Left ventricle myocardium superior (tissue), 1 donor: Measurements from ENCODE around the gene TSPAN5. TPM values are rescaled to one million over a fixed set of nuclear protein-coding genes. Genes with fewer than 3 reads are reported as not detected.
"Not testable (repeated sequence)": the region's sequence is repeated elsewhere in the genome, so short reads cannot be mapped to it uniquely, and the experiment has no call there.

Experiments
- ATAC-seq: fragments of 200-7000 bp; cut with Tn5 transposase; one replicate; pipeline ENCODE4 v1.9.1; 2020; ENCODE audit warnings: mild to moderate bottlenecking, moderate library complexity
- DNase-seq: peaks from one replicate; pipeline ENCODE4 v3.0.0-alpha.2; 2020
- intact Hi-C: fragments of 100-400 bp; cut with micrococcal nuclease; formaldehyde crosslinking; loops from one replicate; pipeline ENCODE4 v1.11.0; 2022
- long read RNA-seq: library from polyadenylated mRNA; unstranded; transcript quantifications from one replicate; pipeline ENCODE4 v2.0.0, GENCODE V29; 2021
- total RNA-seq: library from RNA; stranded (reverse); fragmentation: NEBNext Ultra II Directional; extraction: Animal tissue kit (Norgen Biotek cat#: 25700); gene quantifications from one replicate; pipeline ENCODE4 v1.2.1, GENCODE V29; 2021
- donor health status: DM: no; HTN: yes; CAD: no; lungs with severe emphysema.

TSPAN5 gene
- total RNA-seq, result 3.7 TPM
- long read RNA-seq, transcript TSPAN5-201 (8 exons, 3,365 nt), result major isoform, 10 of 13 reads
- long read RNA-seq, partial matches to known transcripts, result 0 of 13 reads
- long read RNA-seq, other reads (novel, unspliced or antisense), result 3 of 13 reads

DNA sequence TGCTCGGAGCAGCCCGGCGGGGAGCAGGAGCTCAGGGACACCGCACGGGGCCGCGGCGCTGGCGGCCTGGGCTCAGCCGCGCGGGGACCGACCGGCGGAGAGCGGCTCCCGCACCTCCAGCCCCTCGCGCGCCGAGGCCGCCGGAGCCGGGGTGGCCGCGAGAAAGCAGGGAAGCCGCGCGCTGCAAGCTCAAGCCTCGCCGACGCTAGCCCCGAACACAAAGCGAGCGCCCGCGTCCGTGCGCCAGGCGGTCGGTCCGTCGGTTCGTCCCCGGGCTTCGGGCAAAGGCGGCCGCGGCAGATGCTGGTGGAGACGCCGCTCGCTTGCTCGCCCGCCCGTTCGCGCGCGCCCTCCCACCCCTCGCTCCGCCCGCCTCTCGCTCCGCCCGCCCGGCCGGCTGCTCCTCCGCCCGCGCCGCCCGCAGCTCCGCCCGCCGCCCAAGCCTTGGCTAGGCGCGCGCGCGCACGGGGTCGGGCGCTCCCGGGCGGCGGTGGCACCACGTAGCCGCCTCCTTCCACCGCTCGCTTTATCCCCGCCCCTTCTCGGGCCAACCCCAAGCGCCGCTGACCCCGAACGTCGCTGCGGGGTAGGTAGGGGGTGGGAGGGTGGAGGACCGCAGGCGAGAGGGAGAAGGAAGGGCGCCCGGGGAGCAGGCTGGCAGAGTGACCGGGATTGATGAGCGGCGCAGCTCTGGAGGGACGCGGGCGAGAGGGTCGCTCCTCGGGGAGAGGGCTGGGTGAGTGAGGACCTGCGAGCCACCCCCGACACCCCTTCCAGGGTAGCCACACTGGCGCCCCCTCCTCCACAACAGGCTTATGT is at the start of gene TSPAN5:
TSPAN5 (minus strand) TSS at position 325 of the 819 bp plus-strand sequence.
- ATAC-seq (peak; percentile 96), DNase-seq (peak; percentile 89)
- intact Hi-C loops, result no loop called here

DNA sequence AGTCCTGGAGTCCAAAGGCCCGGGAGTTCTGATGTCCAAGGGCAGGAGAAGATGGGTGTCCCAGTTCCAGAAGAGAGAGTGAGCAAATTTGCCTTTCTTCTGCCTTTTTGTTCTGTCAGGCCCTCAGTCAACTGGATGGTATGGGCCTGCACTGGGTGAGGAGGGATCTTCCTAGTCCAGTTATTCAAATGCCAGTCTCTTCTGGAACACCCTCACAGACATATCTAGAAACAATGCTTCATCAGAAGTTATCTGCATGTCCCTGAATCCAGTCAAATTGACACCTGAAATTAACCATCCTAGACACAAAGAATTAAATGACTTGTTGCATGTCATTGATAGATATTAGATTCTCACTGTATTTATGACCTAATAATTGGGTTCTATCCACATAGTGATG is 48.5 kb upstream of the TSPAN5 start:
- ATAC-seq (no peak), DNase-seq (no peak)
- intact Hi-C loops, result no loop called here

DNA sequence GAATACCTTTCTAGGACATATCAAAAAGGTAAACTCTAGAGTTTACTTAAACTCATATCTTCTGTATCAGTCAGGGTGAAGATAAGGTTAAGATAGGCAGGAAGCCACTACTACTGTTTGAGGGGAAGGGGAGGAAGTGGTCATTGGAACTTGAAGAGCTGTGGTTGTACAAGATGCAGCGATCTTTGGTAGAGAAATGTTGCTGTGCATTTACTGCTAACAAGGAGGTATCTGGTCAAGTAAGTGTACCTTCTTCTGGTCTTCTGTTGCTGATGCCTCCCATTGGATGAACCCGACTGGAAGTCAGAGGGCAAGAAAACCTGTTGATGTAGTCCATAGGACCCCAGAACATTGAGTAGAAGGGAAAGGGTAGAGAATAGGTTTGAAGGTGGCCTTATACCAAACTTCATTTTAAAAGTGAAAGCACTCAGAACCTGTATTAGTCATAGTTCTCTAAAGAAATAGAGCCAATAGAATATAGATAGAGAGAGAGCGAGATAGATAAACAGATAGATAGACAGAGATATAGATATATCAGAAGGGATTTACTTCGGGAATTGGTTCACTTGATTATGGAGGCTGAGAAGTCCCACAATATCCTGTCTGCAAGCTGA is 47.9 kb upstream of the TSPAN5 start:
- DNase-seq, result no peak
- ATAC-seq, result no peak
- intact Hi-C loops, result no loop called here

DNA sequence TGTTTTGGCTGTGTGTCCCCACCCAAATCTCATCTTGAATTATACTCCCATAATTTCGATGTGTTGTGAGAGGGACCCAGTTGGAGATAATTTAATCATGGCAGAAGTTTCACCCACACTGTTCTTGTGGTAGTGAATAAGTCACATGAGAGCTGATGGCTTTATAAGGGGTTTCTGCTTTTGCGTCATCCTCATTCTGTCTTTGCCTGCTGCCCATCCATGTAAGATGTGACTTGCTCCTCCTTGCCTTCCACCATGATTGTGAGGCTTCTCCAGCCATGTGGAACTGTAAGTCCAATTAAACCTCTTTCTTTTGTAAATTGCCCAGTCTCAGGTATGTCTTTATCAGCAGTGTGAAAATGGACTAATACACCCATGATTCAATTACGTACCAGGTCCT is 47.2 kb upstream of the TSPAN5 start:
- ATAC-seq, DNase-seq, intact Hi-C loops: not testable (repeated sequence)

DNA sequence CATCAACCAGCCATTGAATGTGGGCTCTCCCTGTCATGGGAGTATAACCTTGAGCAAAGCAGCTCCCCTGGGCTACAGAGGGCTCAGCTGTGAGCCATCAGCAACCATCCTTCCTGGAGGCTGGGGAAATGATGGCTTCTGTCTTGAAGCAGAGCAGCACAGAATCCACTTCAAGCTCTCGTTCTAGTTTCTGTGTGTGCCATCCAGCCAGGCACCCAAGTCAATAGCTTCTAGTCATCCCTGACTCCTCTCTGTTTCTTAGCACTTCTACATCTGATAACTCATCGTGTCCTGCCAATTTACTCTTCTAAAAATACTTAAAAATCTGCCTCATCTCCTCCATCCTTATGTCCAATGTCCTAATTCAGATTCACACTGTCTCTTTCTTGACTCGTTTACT is 42.2 kb upstream of the TSPAN5 start:
- DNase-seq (no peak), ATAC-seq (no peak)
- intact Hi-C loops, result no loop called here

DNA sequence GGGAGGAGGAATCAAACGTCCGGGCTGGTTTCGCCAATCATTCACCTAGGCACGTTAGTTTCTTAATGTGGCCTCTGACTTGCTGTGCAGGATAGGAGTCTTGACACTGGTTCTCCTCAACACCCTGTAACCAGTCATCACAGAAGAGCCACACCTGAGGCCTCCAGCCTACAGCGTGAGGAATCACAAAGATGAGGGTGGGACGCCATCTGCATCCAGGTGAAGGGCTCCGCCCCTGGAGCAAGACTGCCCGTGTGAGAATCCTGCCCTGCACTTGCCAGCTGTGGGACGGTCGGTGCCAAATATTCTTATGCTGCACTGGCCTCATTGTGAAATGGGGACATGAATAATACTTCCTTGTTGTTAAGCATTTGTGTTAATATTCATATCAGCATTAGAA is 35.7 kb upstream of the TSPAN5 start:
- ATAC-seq (no peak), DNase-seq (no peak)
- intact Hi-C loops, result no loop called here

DNA sequence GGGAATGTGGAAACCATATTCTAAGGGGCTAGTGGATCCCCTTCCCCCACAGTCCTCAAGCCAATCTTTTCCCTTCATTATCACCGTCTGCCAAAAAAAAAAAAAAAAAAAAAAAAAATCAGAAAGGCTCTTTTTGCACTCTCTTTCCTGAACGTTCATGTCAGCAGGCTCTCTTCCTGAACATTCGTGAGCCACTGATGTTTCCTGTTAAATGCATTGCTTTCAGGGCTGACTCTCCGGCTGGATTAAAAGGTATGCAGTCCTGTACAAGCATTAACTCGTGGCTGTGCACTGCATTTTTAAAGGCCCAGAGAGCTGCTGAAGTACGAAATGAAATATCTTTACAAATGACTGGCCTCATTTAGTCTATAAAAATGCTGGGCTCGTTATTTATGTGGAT is 34.0 kb upstream of the TSPAN5 start:
- intact Hi-C loops, result no loop called here
- no peak for DNase-seq

DNA sequence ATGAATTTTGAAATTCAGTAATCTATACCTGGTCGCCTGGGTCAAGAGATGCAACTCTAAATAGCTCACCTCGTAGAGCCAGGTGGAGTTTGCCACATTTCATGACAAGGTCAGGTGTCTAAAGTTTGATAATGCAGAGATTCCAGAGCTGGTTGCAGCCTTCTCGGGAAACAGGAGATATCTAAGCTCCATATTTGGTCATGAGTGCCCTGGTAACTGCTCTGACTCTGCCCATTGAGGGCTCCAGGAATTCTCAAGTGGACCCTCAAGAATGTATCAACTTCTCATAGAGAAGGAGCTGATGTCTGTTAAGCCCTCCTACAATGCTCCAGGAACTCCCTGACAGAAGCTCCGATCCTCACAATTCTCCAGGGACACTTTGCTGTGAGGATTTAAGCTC is 33.2 kb upstream of the TSPAN5 start:
- intact Hi-C loops, result no loop called here
- ATAC-seq, result no peak
- DNase-seq, result no peak

More for the DNA sequence above, 34.0 kb upstream of the TSPAN5 start:
- no peak for ATAC-seq

DNA sequence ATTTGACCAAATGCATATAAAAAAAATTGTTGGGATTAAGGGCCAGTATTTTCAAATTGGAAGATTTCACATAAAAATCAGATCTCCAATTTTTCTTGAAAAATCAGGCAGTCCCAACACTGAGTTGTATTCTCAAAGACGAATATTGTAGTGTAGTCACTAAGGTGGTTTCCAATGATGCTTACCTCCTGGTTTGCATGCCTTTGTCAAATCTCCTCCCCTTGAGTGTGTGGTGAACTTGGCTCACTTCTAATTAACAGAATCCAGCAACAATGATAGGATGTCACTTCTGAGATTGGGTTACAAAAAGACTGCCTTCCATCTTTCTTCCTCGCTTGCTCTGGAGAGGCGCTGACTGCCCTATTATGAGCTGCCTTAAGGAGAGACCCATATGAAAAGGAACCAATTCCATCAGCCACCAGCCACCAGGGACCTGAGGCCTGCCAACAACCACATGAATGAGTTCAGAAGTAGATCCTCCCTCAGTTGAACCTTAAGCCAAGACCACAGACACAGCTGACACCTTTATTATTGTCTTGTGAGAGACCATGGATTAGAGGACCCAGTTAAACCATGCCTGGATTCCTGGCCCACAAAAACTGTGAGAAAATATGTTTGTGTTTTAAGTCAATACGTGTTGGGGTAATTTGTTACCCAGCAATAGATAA is 31.2 kb upstream of the TSPAN5 start:
- ATAC-seq (no peak), DNase-seq (no peak)
- intact Hi-C loops, result no loop called here

DNA sequence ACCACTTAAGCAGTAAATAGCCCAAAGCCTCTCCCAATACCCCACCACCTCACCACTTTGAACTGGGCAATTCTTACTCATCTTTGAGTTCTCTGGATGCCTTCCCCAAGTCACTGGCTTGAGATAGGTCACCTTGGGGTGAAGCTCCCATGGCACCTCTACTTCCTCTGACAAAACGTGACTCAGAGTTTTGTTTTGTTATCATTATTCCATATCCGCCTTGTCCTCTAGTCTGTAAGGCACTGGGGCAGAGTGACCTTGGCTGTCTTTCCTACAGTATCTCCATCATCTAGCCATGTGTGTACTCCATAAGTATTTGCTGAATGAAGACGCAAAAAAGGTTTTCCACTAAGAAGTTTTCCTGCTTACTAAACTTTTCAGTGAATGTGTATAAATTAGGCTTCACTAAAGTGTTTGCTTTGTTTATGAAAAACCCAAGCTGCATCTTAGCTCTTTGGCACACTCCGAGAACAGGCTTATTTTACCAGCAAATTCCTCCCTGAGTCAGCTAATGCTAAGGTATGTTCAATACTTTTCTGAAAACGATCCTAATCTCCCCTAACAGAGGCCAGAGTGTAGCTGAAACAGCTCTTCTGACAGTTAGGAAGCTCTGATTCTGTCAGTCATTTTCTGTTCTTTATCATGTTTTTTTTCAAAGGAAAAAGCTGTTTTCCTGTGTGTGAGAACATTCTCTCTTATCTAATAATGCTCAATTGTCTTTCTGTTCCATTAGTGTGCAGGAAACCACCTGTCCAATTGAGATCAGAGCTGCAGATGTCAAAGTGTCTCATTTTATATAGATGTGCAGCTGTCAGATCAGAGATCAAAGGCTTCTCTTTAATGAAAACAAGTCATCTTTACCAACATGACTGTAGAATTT is 30.2 kb upstream of the TSPAN5 start:
- no peak for DNase-seq
- intact Hi-C loops, result no loop called here
- no peak for ATAC-seq

DNA sequence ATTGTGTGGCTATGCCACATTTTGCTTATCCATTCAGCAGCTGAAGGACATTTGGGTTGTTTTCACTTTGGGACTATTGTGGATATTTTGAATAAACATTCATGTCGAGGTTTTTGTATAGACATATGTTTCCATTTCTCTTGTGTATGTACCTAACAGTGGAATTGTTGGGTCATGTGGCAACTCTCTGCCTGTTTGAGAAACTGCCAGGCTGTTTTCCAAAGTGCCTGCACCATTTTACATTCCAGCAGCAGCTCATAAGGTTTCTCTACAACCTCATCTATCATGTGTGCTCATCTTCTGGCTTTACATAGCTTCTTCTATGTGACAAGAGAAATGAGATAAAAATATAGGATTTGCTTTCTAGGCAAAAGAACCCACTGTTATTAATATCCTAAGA is 29.5 kb upstream of the TSPAN5 start:
- DNase-seq, result no peak
- intact Hi-C loops, result no loop called here

DNA sequence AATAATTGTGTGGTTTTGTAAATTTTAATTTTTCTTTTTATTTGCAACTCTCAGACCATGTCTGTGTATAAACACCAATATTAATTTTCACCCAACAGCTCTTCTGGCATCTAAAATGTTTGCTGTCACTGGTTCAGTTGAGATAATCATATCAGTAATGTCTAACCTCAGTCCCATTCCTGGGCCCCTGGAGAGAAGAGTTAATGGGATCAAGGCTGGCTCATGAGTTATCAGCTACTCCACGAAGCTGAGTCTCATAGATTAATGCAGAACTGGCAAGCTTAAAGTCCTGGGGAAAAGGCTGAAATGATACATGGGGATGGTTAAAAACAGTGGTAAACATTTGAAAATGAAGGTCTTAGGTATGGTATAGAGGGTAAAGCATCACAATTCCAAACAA is 28.4 kb upstream of the TSPAN5 start:
- ATAC-seq (no peak), DNase-seq (no peak)
- intact Hi-C loops, result no loop called here

More for the DNA sequence above, 29.5 kb upstream of the TSPAN5 start:
- ATAC-seq, result no peak

DNA sequence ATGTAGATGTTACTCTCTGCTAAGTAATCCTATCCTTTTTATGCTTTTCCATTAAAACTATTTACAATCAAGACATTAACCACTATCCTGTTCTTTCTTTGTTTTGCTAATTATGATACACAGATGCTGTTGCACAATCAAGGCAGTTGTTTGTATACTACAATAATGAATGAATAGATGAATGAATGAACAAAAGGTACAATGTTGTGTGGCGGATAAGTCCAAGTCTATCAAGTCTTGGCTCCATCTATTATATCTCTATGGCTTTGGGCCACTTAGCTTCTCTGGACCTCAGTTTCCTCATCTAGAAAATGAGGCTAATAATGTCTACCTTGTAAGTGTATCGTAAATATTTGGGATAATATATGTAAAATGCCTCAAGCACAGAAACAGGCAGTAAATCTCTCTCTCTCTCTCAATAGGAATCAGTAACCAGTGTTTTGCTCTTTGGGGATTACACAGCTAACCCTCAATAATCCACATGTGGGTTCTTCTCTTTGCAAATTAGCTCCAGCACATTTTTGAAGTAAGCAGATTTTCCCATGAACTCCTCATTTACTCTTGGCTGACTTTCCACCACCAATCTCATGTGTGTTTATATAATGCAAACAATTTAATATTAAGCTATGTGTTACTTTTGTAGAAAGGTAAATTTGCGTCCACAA is 27.8 kb upstream of the TSPAN5 start:
- intact Hi-C loops, result no loop called here
- DNase-seq, result no peak
- no peak for ATAC-seq

DNA sequence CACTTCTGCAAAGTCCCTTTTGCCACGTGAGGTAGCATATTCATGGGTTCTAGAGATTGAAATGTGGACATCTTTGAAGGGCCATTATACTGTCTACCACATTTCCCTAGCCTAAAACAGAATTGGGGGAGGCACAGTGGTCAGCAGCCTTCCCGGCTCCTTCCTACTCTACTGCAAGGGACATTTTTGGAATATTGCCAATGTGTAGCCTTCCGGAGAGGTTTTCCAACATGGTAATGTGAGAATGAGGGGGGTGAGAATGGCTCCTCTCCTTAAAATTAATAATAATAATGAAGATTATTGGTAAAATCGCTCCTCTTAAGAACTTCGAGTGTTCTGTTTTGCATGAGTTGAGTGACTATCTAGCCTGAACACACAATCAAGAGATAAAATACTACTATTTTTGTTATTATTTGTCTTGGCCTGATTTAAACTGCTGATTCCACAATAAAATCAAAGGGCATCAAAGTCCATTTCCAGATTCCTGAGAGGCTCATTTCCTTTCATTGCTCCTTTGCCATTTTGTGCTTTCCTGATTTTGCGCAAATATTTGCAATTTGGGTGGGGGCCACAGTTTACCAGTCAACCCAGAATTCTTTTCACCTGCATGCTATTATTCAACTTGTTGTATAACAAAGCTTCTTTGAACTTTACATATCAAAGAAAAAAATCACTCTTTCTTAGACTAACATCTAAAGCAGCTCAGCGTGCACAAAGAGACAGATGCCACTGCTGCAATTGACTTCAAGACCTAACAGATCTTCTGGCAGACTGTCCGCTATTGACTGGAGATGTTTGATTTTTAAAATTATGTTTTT is 27.0 kb upstream of the TSPAN5 start:
- DNase-seq, result no peak
- ATAC-seq, result no peak

DNA sequence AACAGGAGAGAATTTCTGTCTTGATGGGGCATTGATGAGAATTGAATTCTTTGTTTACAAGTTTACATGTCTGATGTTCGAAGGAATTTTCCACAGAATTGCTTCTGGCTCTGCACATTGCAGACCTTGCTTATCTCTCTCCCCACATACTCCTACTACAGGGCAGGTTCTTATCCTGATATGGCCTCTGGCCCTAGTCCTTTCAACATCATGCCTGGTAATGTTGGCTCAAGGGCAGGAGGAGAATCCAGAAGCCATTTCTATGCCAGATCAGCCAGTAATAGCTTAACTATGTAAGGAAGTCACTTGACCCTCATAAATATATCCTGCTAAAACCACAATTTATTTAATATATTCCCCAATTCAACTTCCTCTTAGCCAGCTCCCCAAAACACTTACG is 24.3 kb upstream of the TSPAN5 start:
- DNase-seq (no peak), ATAC-seq (peak; percentile 59)
- intact Hi-C loops, result no loop called here

More for the DNA sequence above, 27.0 kb upstream of the TSPAN5 start:
- intact Hi-C loops, result no loop called here

DNA sequence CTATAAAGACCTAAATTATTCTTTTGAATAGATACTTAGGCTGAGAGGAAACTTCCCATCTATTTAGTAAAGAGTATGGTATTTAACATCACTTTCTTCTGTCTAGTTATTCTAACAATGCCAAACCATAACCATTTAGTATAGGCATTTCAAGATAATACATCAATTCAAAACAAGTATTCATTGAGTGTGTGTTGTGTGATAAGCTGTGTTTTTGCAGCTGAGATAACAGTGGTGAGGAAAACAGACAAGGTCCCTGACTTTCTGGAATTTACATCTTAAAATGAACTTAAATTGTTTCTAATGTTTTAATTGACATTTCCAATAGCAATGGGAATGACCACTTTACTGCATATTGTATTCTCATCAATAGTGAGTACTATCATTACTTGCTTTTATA is 22.4 kb upstream of the TSPAN5 start:
- DNase-seq, result no peak
- intact Hi-C loops, result no loop called here
- ATAC-seq, result no peak

DNA sequence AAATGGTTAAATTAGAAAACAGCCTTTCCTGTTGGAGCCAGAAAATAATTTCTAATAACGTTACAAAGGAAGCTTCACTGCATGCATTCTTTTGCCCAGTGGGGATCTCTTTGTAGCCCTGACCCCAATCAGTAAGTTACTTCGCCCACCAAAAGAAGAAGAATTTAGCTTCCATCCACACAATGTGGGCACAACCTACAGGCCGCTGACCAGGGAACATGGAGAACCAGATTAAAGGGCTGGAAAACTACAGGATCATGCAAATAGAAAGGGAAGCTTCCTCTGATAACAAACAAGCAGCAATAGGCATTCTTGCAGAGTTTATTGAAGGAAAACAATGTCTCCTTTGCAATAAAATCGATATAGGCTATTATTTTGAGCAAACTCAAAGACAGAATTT is 21.3 kb upstream of the TSPAN5 start:
- ATAC-seq (no peak), DNase-seq (no peak)
- intact Hi-C loops, result no loop called here

DNA sequence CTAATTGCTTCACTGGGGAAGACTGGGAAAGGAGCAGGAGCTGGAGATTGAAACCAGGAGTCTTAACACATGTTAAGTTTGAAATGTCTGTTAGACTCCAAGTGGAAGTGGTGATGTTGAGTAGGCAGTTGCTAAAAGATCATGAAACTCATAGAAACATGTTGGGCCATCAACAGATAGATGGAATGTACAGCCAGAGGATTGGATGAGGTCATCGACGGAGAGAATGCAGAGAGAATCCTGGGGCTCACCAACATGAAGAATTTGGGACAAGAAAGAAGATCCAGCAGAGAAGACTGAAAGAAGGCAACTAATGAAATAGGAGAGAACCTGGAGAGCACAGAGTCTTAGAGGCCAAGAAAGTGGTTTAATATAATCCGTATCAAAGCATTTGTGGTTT is 19.4 kb upstream of the TSPAN5 start:
- ATAC-seq (no peak), DNase-seq (no peak)
- intact Hi-C loops, result no loop called here
